GM12874 (cell line): Measurements from ENCODE around the gene EPHB1.

Source experiments
- CTCF ChIP-seq: IDR thresholded peaks from 2 replicates; pipeline ENCODE4 v1.5.1; 2011; ENCODE audit warnings: low read depth, mild to moderate bottlenecking, control low read depth, low read length, moderate library complexity; ENCODE audit not compliant: insufficient read depth

Gene EPHB1

GRCh38 chr3:135217730-135218129 lies 422.7 kb downstream of the EPHB1 start:
- TF ChIP-seq CTCF: no peak

GRCh38 chr3:135218304-135218703 lies 423.2 kb downstream of the EPHB1 start:
- no peak for TF ChIP-seq CTCF

GRCh38 chr3:135218782-135219181 lies 423.7 kb downstream of the EPHB1 start:
- TF ChIP-seq CTCF: no peak

GRCh38 chr3:135224815-135225362 lies 429.8 kb downstream of the EPHB1 start:
- TF ChIP-seq CTCF: no peak

GRCh38 chr3:135226057-135226456 lies 431.0 kb downstream of the EPHB1 start:
- no peak for TF ChIP-seq CTCF

- TF ChIP-seq CTCF: no peak
These were observed 433.1 kb downstream of the EPHB1 start for GRCh38 chr3:135228201-135228600.

GRCh38 chr3:135229018-135229495 lies 434.0 kb downstream of the EPHB1 start:
- TF ChIP-seq CTCF: no peak
